GM23338 (cell line): ENCODE measurements around the gene BCR.
"Not testable (repeated sequence)": the region's sequence is repeated elsewhere in the genome, so short reads cannot be mapped to it uniquely, and the experiment has no call there.

Experiments
- CREB1 ChIP-seq: fragments of 250-450 bp; sonication (Bioruptor Pico); IDR thresholded peaks from 2 replicates; pipeline ENCODE4 v1.5.0; 2020; ENCODE audit warnings: low read depth, mild to moderate bottlenecking, moderate library complexity
- EZH2 ChIP-seq: fragments of 200-600 bp; sonication (generic); IDR thresholded peaks from one replicate; pipeline ENCODE4 v1.8.0; 2017; ENCODE audit warnings: antibody characterized with exemption, mild to moderate bottlenecking, low read depth; ENCODE audit not compliant: unreplicated experiment
- EZH2phosphoT487 ChIP-seq: fragments of 200-600 bp; sonication (generic); IDR thresholded peaks from one replicate; pipeline ENCODE4 v1.8.1; 2018; ENCODE audit warnings: antibody characterized with exemption; ENCODE audit not compliant: unreplicated experiment
- JUNB ChIP-seq: IDR thresholded peaks from one replicate; pipeline ENCODE4 v1.6.1; 2016; ENCODE audit warnings: antibody characterized with exemption; ENCODE audit not compliant: unreplicated experiment
- NANOG ChIP-seq: IDR thresholded peaks from 2 replicates; pipeline ENCODE4 v1.6.1; 2016; ENCODE audit warnings: antibody characterized with exemption, borderline replicate concordance
- POLR2AphosphoS5 ChIP-seq: IDR thresholded peaks from 2 replicates; pipeline ENCODE4 v1.6.1; 2016; ENCODE audit warnings: antibody characterized with exemption, low read depth
- ZNF114 ChIP-seq: fragments of 250-450 bp; sonication (Bioruptor Pico); IDR thresholded peaks from 2 replicates; pipeline ENCODE4 v1.5.0; 2020; ENCODE audit warnings: mild to moderate bottlenecking, moderate library complexity
- TF ChIP-seq, protein P1 (sequence below), 2 experiments: fragments of 200-600 bp in 1 of 2; sonication (generic) in 1 of 2; conservative IDR thresholded peaks; 2 replicates each; pipeline versions ENCODE4 v1.5.1 to v1.6.1; 2016 to 2017; ENCODE audit warnings: antibody characterized with exemption in 2 of 2, low read depth in 2 of 2, mild to moderate bottlenecking in 2 of 2, moderate library complexity in 1 of 2
- TF ChIP-seq, protein P2 (sequence below): IDR thresholded peaks from one replicate; pipeline ENCODE4 v1.6.1; 2018; ENCODE audit warnings: antibody characterized with exemption; ENCODE audit not compliant: unreplicated experiment
- TF ChIP-seq, protein P3 (sequence below): IDR thresholded peaks from 2 replicates; pipeline ENCODE4 v1.6.1; 2016; ENCODE audit warnings: antibody characterized with exemption
- TF ChIP-seq, protein P4 (sequence below): fragments of 250-450 bp; sonication (Bioruptor Pico); IDR thresholded peaks from 2 replicates; pipeline ENCODE4 v1.5.0; 2020; ENCODE audit warnings: mild to moderate bottlenecking, moderate library complexity

DNA sequence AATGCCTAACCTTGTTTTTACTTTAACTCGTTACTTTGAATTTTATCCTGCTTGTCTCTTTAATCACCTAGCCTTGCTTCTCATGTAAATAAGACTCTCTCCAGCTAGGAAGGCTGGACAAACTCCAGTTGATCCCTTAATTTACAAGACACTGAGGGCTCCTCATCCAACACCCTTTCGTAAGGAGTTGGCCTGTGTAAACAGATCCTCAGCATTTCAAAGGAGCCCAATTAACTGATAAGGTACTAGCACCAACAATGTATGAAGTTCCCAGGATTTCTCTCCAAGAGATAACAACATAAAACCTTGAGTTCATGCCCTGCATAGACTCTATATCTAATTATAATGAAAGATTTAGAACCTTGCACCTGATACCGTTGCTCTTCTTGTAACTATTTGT, 186.9 kb downstream of the BCR start:
- not testable (repeated sequence) for TF ChIP-seq EZH2phosphoT487; CREB1 (CRISPR knock-in tag); ZNF114 (CRISPR knock-in tag); EZH2; JUNB
- TF ChIP-seq, protein P1, sequence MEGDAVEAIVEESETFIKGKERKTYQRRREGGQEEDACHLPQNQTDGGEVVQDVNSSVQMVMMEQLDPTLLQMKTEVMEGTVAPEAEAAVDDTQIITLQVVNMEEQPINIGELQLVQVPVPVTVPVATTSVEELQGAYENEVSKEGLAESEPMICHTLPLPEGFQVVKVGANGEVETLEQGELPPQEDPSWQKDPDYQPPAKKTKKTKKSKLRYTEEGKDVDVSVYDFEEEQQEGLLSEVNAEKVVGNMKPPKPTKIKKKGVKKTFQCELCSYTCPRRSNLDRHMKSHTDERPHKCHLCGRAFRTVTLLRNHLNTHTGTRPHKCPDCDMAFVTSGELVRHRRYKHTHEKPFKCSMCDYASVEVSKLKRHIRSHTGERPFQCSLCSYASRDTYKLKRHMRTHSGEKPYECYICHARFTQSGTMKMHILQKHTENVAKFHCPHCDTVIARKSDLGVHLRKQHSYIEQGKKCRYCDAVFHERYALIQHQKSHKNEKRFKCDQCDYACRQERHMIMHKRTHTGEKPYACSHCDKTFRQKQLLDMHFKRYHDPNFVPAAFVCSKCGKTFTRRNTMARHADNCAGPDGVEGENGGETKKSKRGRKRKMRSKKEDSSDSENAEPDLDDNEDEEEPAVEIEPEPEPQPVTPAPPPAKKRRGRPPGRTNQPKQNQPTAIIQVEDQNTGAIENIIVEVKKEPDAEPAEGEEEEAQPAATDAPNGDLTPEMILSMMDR (conservative IDR thresholded peaks at IDR 0.05; ENCODE audit: low read depth in 2 of 2) = not testable (repeated sequence)
- TF ChIP-seq, protein P2, sequence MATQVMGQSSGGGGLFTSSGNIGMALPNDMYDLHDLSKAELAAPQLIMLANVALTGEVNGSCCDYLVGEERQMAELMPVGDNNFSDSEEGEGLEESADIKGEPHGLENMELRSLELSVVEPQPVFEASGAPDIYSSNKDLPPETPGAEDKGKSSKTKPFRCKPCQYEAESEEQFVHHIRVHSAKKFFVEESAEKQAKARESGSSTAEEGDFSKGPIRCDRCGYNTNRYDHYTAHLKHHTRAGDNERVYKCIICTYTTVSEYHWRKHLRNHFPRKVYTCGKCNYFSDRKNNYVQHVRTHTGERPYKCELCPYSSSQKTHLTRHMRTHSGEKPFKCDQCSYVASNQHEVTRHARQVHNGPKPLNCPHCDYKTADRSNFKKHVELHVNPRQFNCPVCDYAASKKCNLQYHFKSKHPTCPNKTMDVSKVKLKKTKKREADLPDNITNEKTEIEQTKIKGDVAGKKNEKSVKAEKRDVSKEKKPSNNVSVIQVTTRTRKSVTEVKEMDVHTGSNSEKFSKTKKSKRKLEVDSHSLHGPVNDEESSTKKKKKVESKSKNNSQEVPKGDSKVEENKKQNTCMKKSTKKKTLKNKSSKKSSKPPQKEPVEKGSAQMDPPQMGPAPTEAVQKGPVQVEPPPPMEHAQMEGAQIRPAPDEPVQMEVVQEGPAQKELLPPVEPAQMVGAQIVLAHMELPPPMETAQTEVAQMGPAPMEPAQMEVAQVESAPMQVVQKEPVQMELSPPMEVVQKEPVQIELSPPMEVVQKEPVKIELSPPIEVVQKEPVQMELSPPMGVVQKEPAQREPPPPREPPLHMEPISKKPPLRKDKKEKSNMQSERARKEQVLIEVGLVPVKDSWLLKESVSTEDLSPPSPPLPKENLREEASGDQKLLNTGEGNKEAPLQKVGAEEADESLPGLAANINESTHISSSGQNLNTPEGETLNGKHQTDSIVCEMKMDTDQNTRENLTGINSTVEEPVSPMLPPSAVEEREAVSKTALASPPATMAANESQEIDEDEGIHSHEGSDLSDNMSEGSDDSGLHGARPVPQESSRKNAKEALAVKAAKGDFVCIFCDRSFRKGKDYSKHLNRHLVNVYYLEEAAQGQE = not testable (repeated sequence)
- 0 out of 2 replicates have a peak, but pooled peaks have one; percentile 28 for TF ChIP-seq POLR2AphosphoS5
- TF ChIP-seq, protein P3, sequence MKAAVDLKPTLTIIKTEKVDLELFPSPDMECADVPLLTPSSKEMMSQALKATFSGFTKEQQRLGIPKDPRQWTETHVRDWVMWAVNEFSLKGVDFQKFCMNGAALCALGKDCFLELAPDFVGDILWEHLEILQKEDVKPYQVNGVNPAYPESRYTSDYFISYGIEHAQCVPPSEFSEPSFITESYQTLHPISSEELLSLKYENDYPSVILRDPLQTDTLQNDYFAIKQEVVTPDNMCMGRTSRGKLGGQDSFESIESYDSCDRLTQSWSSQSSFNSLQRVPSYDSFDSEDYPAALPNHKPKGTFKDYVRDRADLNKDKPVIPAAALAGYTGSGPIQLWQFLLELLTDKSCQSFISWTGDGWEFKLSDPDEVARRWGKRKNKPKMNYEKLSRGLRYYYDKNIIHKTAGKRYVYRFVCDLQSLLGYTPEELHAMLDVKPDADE = not testable (repeated sequence)
- TF ChIP-seq, protein P4, sequence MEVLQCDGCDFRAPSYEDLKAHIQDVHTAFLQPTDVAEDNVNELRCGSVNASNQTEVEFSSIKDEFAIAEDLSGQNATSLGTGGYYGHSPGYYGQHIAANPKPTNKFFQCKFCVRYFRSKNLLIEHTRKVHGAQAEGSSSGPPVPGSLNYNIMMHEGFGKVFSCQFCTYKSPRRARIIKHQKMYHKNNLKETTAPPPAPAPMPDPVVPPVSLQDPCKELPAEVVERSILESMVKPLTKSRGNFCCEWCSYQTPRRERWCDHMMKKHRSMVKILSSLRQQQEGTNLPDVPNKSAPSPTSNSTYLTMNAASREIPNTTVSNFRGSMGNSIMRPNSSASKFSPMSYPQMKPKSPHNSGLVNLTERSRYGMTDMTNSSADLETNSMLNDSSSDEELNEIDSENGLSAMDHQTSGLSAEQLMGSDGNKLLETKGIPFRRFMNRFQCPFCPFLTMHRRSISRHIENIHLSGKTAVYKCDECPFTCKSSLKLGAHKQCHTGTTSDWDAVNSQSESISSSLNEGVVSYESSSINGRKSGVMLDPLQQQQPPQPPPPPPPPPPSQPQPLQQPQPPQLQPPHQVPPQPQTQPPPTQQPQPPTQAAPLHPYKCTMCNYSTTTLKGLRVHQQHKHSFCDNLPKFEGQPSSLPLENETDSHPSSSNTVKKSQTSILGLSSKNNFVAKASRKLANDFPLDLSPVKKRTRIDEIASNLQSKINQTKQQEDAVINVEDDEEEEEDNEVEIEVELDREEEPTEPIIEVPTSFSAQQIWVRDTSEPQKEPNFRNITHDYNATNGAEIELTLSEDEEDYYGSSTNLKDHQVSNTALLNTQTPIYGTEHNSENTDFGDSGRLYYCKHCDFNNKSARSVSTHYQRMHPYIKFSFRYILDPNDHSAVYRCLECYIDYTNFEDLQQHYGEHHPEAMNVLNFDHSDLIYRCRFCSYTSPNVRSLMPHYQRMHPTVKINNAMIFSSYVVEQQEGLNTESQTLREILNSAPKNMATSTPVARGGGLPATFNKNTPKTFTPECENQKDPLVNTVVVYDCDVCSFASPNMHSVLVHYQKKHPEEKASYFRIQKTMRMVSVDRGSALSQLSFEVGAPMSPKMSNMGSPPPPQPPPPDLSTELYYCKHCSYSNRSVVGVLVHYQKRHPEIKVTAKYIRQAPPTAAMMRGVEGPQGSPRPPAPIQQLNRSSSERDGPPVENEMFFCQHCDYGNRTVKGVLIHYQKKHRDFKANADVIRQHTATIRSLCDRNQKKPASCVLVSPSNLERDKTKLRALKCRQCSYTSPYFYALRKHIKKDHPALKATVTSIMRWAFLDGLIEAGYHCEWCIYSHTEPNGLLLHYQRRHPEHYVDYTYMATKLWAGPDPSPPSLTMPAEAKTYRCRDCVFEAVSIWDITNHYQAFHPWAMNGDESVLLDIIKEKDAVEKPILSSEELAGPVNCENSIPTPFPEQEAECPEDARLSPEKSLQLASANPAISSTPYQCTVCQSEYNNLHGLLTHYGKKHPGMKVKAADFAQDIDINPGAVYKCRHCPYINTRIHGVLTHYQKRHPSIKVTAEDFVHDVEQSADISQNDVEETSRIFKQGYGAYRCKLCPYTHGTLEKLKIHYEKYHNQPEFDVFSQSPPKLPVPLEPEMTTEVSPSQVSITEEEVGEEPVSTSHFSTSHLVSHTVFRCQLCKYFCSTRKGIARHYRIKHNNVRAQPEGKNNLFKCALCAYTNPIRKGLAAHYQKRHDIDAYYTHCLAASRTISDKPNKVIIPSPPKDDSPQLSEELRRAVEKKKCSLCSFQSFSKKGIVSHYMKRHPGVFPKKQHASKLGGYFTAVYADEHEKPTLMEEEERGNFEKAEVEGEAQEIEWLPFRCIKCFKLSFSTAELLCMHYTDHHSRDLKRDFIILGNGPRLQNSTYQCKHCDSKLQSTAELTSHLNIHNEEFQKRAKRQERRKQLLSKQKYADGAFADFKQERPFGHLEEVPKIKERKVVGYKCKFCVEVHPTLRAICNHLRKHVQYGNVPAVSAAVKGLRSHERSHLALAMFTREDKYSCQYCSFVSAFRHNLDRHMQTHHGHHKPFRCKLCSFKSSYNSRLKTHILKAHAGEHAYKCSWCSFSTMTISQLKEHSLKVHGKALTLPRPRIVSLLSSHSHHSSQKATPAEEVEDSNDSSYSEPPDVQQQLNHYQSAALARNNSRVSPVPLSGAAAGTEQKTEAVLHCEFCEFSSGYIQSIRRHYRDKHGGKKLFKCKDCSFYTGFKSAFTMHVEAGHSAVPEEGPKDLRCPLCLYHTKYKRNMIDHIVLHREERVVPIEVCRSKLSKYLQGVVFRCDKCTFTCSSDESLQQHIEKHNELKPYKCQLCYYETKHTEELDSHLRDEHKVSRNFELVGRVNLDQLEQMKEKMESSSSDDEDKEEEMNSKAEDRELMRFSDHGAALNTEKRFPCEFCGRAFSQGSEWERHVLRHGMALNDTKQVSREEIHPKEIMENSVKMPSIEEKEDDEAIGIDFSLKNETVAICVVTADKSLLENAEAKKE (CRISPR knock-in tag) = not testable (repeated sequence)
- peak; percentile 65; the same call in 1 of the 2 replicates for TF ChIP-seq NANOG
